Measurements from ENCODE around the gene UPF1. TPM values are rescaled to one million over a fixed set of nuclear protein-coding genes. Genes with fewer than 3 reads are reported as not detected.

UPF1 gene
- polyA plus RNA-seq, 2 of the 4 experiments (the other 2 are of a cell fraction), result 19.2 to 28.6 TPM

DNA sequence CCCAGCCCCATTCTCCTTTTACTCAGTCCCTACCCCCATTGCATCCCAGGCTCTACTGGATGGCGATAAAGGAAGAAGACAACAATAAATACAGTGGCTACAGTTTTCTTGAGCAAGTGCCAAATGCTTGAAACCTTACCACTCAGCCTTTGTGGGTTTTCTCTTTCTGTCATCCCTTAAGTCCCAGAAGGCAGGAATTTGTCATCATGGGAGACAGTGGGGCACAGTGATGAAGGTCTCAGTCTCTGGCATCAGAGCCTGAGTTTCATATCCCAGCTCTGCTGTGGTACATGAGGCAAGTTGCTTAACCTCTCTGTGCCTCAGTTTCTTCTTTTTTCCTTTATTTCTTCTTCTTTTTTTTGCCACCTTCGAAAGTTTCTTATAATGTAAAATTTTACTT is 35.5 kb upstream of the UPF1 start:
- 72% methylated on average over 2 of the region's 2 CpGs for WGBS (ENCODE audit: missing lambda C conversion rate)
- Histone ChIP-seq H3K9me3 (no peaks in the 10 kb centered on the region), H3K27ac (no peak overlapping the region), H3K4me2 (no peak overlapping the region), H3K4me3 (no peak overlapping the region), H3K4me1 (no peaks in the 10 kb centered on the region)
- TF ChIP-seq, protein P1, sequence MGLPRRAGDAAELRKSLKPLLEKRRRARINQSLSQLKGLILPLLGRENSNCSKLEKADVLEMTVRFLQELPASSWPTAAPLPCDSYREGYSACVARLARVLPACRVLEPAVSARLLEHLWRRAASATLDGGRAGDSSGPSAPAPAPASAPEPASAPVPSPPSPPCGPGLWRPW (IDR thresholded peaks at IDR 0.05), result no peak
- no peak for TF ChIP-seq MAZ (IDR thresholded peaks at IDR 0.05; ENCODE audit: borderline replicate concordance, low read depth, low read length)
- DNase-seq (ENCODE audit: low read depth in 1 of 2, low spot score in 1 of 2) (no peak), ATAC-seq (no peak), FAIRE-seq (no peak)
- ChIA-PET POLR2A (no interaction called here), CTCF (no interaction called here)

DNA sequence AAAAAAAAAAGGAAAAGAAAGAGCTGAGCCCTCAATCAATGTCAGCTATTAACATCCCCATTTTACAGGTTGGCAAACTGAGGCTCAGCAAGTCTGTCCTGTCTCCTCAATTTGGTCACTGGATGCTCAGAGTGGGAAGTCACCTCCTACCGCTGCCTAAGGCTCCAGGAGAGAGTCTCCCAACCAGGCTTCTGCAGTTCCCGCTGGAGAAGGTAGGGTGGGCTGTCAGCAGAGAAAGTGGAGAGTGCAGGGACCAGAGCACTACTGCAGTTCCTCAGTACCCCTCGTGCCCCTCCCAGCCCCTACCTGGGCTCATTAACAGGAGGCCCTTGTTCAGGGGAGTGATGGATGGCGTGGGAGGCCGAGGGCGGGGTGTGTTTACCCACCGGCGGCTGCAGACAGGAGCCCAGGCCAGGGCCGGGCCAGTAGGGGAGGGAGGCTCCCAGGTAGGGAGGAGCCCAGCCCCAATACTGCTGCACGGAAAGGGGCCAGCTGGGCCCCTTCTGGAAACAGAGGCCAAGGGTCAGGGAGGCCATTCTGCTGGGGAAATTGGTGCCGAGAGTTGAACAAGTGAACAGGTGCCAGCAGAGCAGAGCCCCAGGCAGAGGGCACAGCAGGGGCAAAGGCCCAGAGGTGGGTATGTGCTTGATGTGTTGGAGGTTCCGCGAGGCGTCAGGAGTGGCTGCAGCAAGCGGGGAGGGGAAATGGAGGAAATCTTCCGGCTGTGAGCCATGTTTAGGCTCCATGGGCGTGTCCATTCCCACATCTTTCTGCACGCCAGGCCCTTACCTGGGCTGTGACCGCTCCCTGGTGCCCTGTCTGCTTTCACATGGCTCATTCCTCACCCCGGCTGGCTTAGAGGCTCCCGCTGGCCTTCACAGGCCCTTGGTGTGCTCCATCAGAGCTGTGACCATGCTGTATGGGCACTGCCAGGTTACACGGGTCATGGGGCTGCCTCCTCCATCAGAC is 33.1 kb upstream of the UPF1 start:
- DNase-seq (ENCODE audit: low read depth in 1 of 2, low spot score in 1 of 2) (no peak), FAIRE-seq (no peak), ATAC-seq (peak; percentile 61 to 62; a peak in 4 of 6 replicates)
- H3K4me1 ChIP-seq, result no peaks in the 10 kb centered on the region
- CTCF ChIA-PET, result interaction anchor here (0.6 to 1.1 kb wide), 2 partner anchors 28 to 189 kb away, joined by 3 read pairs; no protein-coding TSS in a partner anchor
- POLR2A ChIA-PET, result no interaction called here
- H3K9me3 ChIP-seq, result no peaks in the 10 kb centered on the region
- H3K4me2 ChIP-seq, result no peak overlapping the region
- H3K4me3 ChIP-seq, result no peak overlapping the region
- 29% methylated on average over 12 of the region's 22 CpGs for WGBS (ENCODE audit: missing lambda C conversion rate)
- TF ChIP-seq ZFP36 (IDR thresholded peaks at IDR 0.05; ENCODE audit: borderline replicate concordance, partially characterized antibody) (no peak), NFE2L2 (conservative IDR thresholded peaks at IDR 0.05; ENCODE audit: low read length) (no peak), GATA3 (IDR thresholded peaks at IDR 0.05; ENCODE audit: borderline replicate concordance) (no peak)
- TF ChIP-seq, protein P2, sequence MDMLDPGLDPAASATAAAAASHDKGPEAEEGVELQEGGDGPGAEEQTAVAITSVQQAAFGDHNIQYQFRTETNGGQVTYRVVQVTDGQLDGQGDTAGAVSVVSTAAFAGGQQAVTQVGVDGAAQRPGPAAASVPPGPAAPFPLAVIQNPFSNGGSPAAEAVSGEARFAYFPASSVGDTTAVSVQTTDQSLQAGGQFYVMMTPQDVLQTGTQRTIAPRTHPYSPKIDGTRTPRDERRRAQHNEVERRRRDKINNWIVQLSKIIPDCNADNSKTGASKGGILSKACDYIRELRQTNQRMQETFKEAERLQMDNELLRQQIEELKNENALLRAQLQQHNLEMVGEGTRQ (IDR thresholded peaks at IDR 0.05), result no peak
- TF ChIP-seq, protein P3, sequence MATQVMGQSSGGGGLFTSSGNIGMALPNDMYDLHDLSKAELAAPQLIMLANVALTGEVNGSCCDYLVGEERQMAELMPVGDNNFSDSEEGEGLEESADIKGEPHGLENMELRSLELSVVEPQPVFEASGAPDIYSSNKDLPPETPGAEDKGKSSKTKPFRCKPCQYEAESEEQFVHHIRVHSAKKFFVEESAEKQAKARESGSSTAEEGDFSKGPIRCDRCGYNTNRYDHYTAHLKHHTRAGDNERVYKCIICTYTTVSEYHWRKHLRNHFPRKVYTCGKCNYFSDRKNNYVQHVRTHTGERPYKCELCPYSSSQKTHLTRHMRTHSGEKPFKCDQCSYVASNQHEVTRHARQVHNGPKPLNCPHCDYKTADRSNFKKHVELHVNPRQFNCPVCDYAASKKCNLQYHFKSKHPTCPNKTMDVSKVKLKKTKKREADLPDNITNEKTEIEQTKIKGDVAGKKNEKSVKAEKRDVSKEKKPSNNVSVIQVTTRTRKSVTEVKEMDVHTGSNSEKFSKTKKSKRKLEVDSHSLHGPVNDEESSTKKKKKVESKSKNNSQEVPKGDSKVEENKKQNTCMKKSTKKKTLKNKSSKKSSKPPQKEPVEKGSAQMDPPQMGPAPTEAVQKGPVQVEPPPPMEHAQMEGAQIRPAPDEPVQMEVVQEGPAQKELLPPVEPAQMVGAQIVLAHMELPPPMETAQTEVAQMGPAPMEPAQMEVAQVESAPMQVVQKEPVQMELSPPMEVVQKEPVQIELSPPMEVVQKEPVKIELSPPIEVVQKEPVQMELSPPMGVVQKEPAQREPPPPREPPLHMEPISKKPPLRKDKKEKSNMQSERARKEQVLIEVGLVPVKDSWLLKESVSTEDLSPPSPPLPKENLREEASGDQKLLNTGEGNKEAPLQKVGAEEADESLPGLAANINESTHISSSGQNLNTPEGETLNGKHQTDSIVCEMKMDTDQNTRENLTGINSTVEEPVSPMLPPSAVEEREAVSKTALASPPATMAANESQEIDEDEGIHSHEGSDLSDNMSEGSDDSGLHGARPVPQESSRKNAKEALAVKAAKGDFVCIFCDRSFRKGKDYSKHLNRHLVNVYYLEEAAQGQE (IDR thresholded peaks at IDR 0.05), result no peak
- no peak overlapping the region for H3K27ac ChIP-seq

DNA sequence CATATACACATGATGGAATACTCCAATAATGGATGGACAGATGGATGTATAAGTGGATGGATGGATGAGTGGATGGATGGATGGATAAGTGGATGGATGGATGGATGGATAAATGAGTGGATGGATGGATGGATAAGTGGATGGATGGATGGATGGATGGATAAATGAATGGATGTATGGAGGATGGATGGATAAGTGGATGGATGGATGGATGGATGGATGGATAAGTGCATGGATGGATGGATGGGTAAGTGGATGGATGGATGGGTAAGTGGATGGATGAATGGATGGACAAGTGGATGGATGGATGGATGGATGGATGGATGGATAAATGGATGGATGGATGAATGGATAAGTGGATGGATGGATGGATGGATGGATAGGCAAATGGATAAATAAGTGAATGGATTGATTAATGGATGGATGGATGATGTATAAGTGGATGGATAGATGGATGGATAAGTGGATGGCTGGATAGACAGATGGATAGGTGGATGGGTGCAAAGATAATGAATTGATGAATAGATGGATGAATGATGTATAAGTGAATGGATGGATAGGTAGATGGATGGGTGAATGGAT is 32.3 kb upstream of the UPF1 start:
- no peaks in the 10 kb centered on the region for H3K9me3 ChIP-seq
- H3K4me2 ChIP-seq, result no peak overlapping the region
- DNase-seq (ENCODE audit: low read depth in 1 of 2, low spot score in 1 of 2), result no peak
- no peak overlapping the region for H3K4me3 ChIP-seq
- FAIRE-seq, result no peak
- TF ChIP-seq SMC3 (IDR thresholded peaks at IDR 0.05), result no peak
- no peak for TF ChIP-seq RARB (CRISPR knock-in tag; IDR thresholded peaks at IDR 0.05)
- no peak for TF ChIP-seq PHF8 (IDR thresholded peaks at IDR 0.05; ENCODE audit: borderline replicate concordance, low read depth)
- no peak for TF ChIP-seq BHLHE40 (IDR thresholded peaks at IDR 0.05; ENCODE audit: low read depth, low read length)
- no peak for TF ChIP-seq FOXS1 (CRISPR knock-in tag; IDR thresholded peaks at IDR 0.05)
- TF ChIP-seq CHD4 (IDR thresholded peaks at IDR 0.05; ENCODE audit: borderline replicate concordance), result no peak
- TF ChIP-seq JUNB (IDR thresholded peaks at IDR 0.05), result no peak
- no peak for TF ChIP-seq JUN (IDR thresholded peaks at IDR 0.05)
- no peak for TF ChIP-seq RAD21 (conservative IDR thresholded peaks at IDR 0.05 in 1 of 2, IDR thresholded peaks at IDR 0.05 in 1 of 2)
- TF ChIP-seq CEBPB (IDR thresholded peaks at IDR 0.05), result no peak
- no peak for TF ChIP-seq TFCP2L1 (CRISPR knock-in tag; IDR thresholded peaks at IDR 0.05)
- TF ChIP-seq, protein P4, sequence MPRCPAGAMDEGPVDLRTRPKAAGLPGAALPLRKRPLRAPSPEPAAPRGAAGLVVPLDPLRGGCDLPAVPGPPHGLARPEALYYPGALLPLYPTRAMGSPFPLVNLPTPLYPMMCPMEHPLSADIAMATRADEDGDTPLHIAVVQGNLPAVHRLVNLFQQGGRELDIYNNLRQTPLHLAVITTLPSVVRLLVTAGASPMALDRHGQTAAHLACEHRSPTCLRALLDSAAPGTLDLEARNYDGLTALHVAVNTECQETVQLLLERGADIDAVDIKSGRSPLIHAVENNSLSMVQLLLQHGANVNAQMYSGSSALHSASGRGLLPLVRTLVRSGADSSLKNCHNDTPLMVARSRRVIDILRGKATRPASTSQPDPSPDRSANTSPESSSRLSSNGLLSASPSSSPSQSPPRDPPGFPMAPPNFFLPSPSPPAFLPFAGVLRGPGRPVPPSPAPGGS (IDR thresholded peaks at IDR 0.05), result no peak
- no peak for TF ChIP-seq POLR2AphosphoS2 (conservative IDR thresholded peaks at IDR 0.05; ENCODE audit: low read length)
- TF ChIP-seq CBX2 (IDR thresholded peaks at IDR 0.05; ENCODE audit: borderline replicate concordance, low read depth), result no peak
- TF ChIP-seq MAFK (IDR thresholded peaks at IDR 0.05; ENCODE audit: partially characterized antibody), result no peak
- TF ChIP-seq CBX8 (IDR thresholded peaks at IDR 0.05), result no peak
- ChIA-PET CTCF (no interaction called here), POLR2A (no interaction called here)
- no peak for ATAC-seq
- H3K27ac ChIP-seq, result no peak overlapping the region
- no peaks in the 10 kb centered on the region for H3K4me1 ChIP-seq

All from A549 (cell line).